GM18511 (cell line): ENCODE results near the gene ROMO1.

Experiments
- ATAC-seq: cut with Tn5 transposase; IDR thresholded peaks from one replicate; pipeline ENCODE4 v1.9.1; 2021; ENCODE audit warnings: mild to moderate bottlenecking, moderate library complexity; ENCODE audit not compliant: unreplicated experiment

The ROMO1 gene

GRCh38 chr20:35729283-35729807, 30.1 kb downstream of the ROMO1 start:
- no peak for ATAC-seq

GRCh38 chr20:35729836-35730582, 30.8 kb downstream of the ROMO1 start:
- no peak for ATAC-seq

GRCh38 chr20:35730583-35731468, 31.6 kb downstream of the ROMO1 start:
- ATAC-seq, result no peak

- no peak for ATAC-seq
These were observed 32.2 kb downstream of the ROMO1 start for GRCh38 chr20:35731469-35731788.

- no peak for ATAC-seq
These were observed 32.8 kb downstream of the ROMO1 start for GRCh38 chr20:35731862-35732643.

- ATAC-seq, result no peak
These were observed 33.4 kb downstream of the ROMO1 start for GRCh38 chr20:35732644-35732982.

- no peak for ATAC-seq
These were observed 35.2 kb downstream of the ROMO1 start for GRCh38 chr20:35734374-35734773.

- no peak for ATAC-seq
These were observed 35.8 kb downstream of the ROMO1 start for GRCh38 chr20:35734777-35735649.

- no peak for ATAC-seq
These were observed 36.7 kb downstream of the ROMO1 start for GRCh38 chr20:35735826-35736470.

GRCh38 chr20:35737865-35738333, 38.7 kb downstream of the ROMO1 start:
- ATAC-seq, result no peak

- no peak for ATAC-seq
These were observed 39.4 kb downstream of the ROMO1 start for GRCh38 chr20:35738410-35739179.

- no peak for ATAC-seq
These were observed 40.3 kb downstream of the ROMO1 start for GRCh38 chr20:35739294-35740163.

- ATAC-seq, result peak; percentile 87
These were observed 42.9 kb downstream of the ROMO1 start, which contains the start of gene RBM39 for GRCh38 chr20:35741892-35742740. Gene RBM39, minus strand, starts transcription at chr20:35742260. Its CDS starts 1,386 bp downstream, at chr20:35740874.

GRCh38 chr20:35742741-35743523, 43.7 kb downstream of the ROMO1 start:
- no peak for ATAC-seq

GRCh38 chr20:35743693-35744491, 44.7 kb downstream of the ROMO1 start:
- no peak for ATAC-seq
